Stimulated activated CD4-positive, alpha-beta T cell treated with anti-CD3 and anti-CD28 coated beads, Interleukin-4, amount 100 ng/mL, for 4 hours (primary cell): ENCODE data around the gene ZBED1.
"Not testable (repeated sequence)": the region's sequence is repeated elsewhere in the genome, so short reads cannot be mapped to it uniquely, and the experiment has no call there.

ENCODE experiments used
- DNase-seq, 2 experiments: peaks; one replicate each; pipeline ENCODE4 v3.0.0-alpha.2; 2020

Gene ZBED1

GRCh38 chrX:2517055-2517454 is 16.3 kb upstream of the ZBED1 start:
- no peak for DNase-seq

GRCh38 chrX:2516623-2517022 is 15.8 kb upstream of the ZBED1 start:
- no peak for DNase-seq

GRCh38 chrX:2514131-2514530 is 13.4 kb upstream of the ZBED1 start:
- DNase-seq, result no peak

- DNase-seq, result no peak
Observed at GRCh38 chrX:2513121-2513664, 12.4 kb upstream of the ZBED1 start.

GRCh38 chrX:2512501-2512900 is 11.7 kb upstream of the ZBED1 start:
- DNase-seq, result no peak

DNA sequence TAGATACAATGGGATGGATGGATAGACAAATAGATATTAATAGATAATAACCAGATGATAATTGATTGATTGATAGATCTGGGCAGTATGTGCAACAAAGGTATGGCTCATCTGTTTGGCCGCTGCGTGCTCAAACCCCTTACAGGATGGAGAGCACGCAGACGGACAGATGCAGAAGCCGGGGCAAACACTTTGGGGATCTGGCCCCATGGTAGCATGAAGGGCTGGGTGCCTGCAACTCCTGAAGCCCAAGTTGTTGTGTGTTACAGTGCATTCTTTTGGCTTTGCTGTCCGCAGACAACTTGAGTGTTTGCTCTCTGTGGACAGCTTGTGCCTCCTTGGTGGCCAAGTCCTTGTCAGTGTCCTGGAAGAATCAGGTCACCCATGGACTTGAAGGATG is 10.6 kb upstream of the ZBED1 start:
- DNase-seq, result no peak

DNA sequence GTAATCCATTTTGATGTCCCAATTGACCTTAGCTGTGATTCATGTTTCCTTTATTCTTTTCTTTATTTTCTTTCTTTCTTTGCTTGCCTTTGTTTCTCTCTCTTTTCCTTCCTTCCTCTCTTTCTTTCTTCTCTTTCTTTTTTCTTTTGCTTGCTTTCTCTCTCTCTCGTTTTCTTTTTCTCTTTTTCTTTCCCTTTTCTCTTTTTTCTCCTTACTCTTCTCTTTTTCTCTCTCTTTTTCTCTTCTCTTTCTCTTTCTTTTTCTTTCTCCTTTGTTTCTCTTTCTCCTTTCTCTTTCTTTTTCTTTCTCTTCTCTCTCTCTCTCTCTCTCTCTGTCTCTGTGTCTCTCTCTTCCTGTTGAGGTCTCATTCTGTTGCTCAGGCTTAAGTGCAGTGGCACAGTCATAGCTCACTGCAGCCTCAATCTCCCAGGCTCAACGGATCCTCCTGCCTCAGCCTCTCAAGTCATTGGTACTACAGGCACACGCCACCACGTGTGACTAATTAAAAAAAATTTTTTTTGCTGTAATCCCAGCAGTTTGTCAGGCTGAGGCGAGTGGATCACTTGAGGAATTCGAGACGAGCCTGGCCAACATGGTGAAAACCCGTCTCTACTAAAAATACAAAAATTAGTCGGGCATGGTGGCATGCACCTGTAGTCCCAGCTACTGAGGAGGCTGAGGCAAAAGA is 8.0 kb upstream of the ZBED1 start:
- no peak for DNase-seq

- DNase-seq, result no peak
Observed at GRCh38 chrX:2507904-2508627, 7.3 kb upstream of the ZBED1 start.

GRCh38 chrX:2507196-2507595 is 6.4 kb upstream of the ZBED1 start:
- DNase-seq, result no peak

GRCh38 chrX:2505341-2505740 is 4.6 kb upstream of the ZBED1 start:
- not testable (repeated sequence) for DNase-seq

- no peak for DNase-seq
Observed at GRCh38 chrX:2504706-2505332, 4.0 kb upstream of the ZBED1 start.

GRCh38 chrX:2503591-2504500 is 3.1 kb upstream of the ZBED1 start:
- DNase-seq, result no peak

DNA sequence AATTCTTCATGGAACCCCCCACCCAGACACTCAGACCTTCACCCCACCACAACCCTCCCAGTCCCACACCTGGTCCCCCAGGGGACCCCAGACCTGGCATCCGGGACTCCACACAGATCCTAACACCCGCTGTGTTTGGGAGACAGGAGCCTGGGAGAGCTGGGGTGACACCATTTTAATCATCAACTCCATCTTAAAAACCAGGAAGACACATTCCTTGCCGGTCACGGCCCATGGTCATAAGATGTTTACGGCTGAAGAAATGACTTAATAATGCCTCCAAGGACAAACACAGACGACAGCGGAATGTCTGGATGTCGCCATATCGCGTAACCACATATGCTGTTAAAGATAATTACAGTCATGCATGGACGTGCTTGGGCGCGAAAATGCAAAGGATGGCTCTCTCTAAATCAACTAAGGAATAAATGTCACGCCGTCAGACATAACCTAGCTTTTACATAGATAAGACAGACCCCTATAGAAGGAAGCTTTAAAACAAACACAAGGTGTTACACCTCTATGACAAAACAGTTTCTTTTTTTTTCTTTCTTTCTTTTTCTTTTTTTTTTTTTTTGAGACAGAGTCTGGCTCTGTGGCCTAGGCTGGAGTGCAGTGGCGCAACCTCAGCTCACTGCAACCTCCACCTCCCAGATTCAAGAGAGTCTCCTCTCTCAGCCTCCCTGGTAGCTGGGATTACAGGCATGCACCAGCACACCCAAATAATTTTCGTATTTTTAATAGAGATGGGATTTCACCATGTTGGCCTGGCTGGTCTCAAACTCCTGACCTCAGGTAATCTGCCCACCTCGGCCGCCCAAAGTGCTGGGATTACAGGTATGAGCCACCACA is 2.1 kb upstream of the ZBED1 start:
- DNase-seq, result no peak

GRCh38 chrX:2502120-2502667 is 1.4 kb upstream of the ZBED1 start:
- no peak for DNase-seq

DNA sequence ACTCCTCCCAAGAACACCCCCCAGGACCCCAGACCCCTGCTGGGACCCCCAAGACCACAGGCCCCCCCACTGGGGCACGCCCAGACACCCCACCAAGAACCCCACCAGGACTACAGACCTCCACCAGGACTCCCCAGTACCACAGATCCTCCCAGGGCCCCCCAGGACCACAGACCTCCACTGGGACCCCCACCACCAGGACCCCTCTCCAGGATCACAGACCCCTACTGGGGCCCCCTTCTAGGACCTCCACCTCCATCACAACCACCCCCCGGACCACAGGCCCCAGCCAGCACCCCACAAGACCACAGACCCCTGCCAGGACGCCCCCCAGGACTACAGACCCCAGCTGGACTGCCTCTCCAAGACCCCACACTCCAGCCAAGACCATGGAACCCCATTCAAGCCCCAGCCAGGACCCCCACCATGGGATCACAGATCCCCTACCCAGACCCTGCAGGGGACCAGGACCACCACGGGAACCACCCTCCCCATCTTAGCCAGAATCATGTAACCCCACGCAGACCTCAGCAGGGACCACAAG is 855 bp upstream of the ZBED1 start:
- DNase-seq, result no peak

GRCh38 chrX:2500091-2500802 is 529 bp downstream of the ZBED1 start:
- DNase-seq, result peak in 1 of 2 experiments; percentile 18

DNA sequence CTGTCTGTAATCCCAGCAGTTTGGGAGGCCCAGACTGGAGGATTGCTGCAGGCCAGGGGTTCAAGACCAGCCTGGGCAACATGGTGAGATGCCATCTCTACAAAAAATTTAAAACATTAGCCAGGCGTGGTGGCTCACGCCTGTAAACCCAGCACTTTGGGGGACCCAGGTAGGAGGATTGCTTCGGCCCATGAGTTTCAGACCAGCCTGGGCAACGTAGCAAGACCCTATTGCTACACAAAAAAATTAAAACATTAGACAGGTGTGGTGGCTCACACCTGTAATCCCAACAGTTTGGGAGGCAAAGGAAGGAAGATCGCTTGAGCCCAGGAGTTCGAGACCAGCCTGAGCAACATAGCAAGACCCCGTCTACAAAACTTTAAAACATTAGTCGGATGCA is 1.3 kb downstream of the ZBED1 start:
- no peak for DNase-seq

DNA sequence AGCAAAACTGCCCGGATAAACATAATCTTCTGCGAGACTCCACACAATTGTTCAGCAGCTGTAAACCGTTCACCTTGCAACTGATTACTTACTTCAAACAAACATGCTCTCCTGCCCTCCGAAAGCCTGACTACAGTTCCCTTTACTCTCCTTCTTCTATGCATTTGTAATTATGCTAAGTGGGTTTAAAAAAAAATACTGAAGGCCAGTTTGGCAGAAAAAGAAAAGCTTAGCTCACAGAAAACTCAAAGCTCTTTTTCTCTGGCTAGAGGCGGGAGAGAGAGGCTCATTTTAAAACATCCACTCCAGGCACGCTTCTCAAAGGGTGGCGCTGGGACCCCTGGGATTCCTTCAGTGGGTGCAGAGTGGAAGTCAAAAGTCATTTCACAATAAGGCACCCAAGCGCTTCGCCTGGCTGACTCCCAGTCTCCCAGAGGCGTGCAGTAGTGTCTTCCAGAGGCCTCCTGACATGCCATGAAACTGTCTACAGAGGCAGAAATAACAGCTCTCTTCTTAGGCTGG is 1.9 kb downstream of the ZBED1 start:
- no peak for DNase-seq

DNA sequence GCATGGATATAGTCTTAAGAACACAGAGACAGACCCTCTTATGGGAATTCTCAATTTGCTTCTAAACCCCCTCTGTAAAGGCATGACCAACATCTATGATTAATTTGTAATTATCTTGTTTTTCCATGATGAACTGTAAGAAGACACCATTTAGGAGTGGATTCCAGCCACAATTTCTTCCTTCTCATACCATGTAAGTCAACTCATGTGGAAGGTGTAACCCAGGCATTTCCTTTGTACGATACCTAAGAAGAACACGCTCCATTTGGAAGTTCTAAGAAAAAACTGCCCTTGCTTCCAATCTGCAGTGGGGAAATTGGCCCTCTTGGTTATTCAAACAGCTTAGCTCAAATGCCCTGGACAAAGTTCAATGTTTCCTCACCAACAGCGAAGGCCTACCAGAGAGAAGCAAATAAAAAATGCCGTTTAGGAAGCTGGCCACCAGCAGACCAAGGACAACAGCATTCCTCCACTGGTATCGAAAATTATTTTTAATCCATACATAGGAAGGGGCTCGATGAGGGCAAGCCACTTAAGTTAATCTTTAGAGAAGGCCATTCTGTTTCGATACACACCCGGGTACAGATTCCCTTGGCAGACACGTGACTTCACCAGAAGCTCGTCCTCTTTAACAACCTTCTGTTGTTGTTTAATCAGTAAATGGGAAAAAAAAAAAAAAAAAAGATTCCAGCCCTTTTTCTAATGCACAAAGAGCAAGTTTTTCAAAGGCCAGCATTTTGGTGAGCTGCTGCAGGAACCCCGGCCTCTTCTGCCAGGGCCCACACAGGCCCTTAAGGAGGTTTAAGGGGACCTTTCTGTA is 2.6 kb downstream of the ZBED1 start:
- DNase-seq, result no peak
